Lung microvascular endothelial cell (primary cell): Measurements from ENCODE around the gene ART1. TPM values are rescaled to one million over a fixed set of nuclear protein-coding genes. Genes with fewer than 3 reads are reported as not detected.

Experiments used
- DNase-seq, 2 donors: peaks; one replicate each; pipeline versions ENCODE4 v3.0.0 to v3.0.0-alpha.2; 2010; ENCODE audit warnings: low read depth in 2 of 2
- total RNA-seq: library from RNA; depleted of rRNA; stranded (reverse); fragments of >200 nt; gene quantifications from 2 replicates; pipeline ENCODE4 v1.2.1, GENCODE V29; 2014

Gene ART1
- total RNA-seq, 1 donor from 2014 or later = not detected

- DNase-seq = no peak
These were observed 20.6 kb downstream of the ART1 start for GRCh38 chr11:3665336-3666022.

GRCh38 chr11:3666023-3666530 lies 21.1 kb downstream of the ART1 start:
- DNase-seq = no peak

- DNase-seq = no peak
These were observed 22.5 kb downstream of the ART1 start for GRCh38 chr11:3667149-3668035.

- DNase-seq = no peak
These were observed 24.2 kb downstream of the ART1 start for GRCh38 chr11:3669128-3669527.

GRCh38 chr11:3669742-3670183 lies 24.8 kb downstream of the ART1 start:
- DNase-seq = no peak

GRCh38 chr11:3671334-3672254 lies 26.7 kb downstream of the ART1 start, which contains the start of gene CHRNA10:
CHRNA10 (minus strand) TSS chr11:3671384; CDS start chr11:3671312, 72 bp downstream.
- no peak for DNase-seq

GRCh38 chr11:3674189-3674588 lies 29.3 kb downstream of the ART1 start:
- peak in 1 of 2 donors; percentile 74 for DNase-seq

- DNase-seq = no peak
These were observed 31.0 kb downstream of the ART1 start for GRCh38 chr11:3675971-3676370.

GRCh38 chr11:3679077-3679476 lies 34.1 kb downstream of the ART1 start:
- DNase-seq = no peak

GRCh38 chr11:3683039-3683438 lies 38.1 kb downstream of the ART1 start:
- DNase-seq = no peak

- no peak for DNase-seq
These were observed 39.3 kb downstream of the ART1 start for GRCh38 chr11:3684129-3684818.

- no peak for DNase-seq
These were observed 39.9 kb downstream of the ART1 start for GRCh38 chr11:3684819-3685172.

- DNase-seq = no peak
These were observed 41.0 kb downstream of the ART1 start for GRCh38 chr11:3685923-3686322.

- no peak for DNase-seq
These were observed 41.8 kb downstream of the ART1 start for GRCh38 chr11:3686751-3687150.

- DNase-seq = no peak
These were observed 55.5 kb downstream of the ART1 start for GRCh38 chr11:3700410-3700809.

- DNase-seq = no peak
These were observed 56.0 kb downstream of the ART1 start for GRCh38 chr11:3700910-3701309.

GRCh38 chr11:3703383-3703782 lies 58.5 kb downstream of the ART1 start:
- DNase-seq = no peak

GRCh38 chr11:3707176-3707575 lies 62.2 kb downstream of the ART1 start:
- no peak for DNase-seq

- no peak for DNase-seq
These were observed 65.0 kb downstream of the ART1 start for GRCh38 chr11:3709977-3710376.

GRCh38 chr11:3710485-3711259 lies 65.7 kb downstream of the ART1 start:
- no peak for DNase-seq
